GM23338 (cell line): ENCODE results near the gene PLA2G1B. TPM values are rescaled to one million over a fixed set of nuclear protein-coding genes. Genes with fewer than 3 reads are reported as not detected.
A peak's percentile ranks its signal among the peaks of the same experiment; 100 is the strongest.

Source experiments
- ATAC-seq: fragments of 200-7000 bp; cut with Tn5 transposase; 3 replicates; pipeline ENCODE4 v1.9.1; 2020
- DNase-seq: peaks from one replicate; pipeline ENCODE4 v3.0.0-alpha.2; 2015; ENCODE audit warnings: low spot score
- H2AFZ ChIP-seq: fragments of 200-600 bp; sonication (generic); 2 replicates; pipeline ENCODE4 v1.8.0; 2016; ENCODE audit warnings: antibody characterized with exemption, mild to moderate bottlenecking, moderate library complexity
- H3F3A ChIP-seq: fragments of 200-600 bp; sonication (generic); replicated peaks from 2 replicates; pipeline ENCODE4 v1.8.0; 2017; ENCODE audit warnings: antibody characterized with exemption, mixed run types, low read depth
- H3K27ac ChIP-seq: fragments of 200-600 bp; sonication (generic); 2 replicates; pipeline ENCODE4 v1.6.1; 2016; ENCODE audit warnings: low read depth
- H3K27me3 ChIP-seq: fragments of 200-600 bp; sonication (generic); 2 replicates; pipeline ENCODE4 v1.8.0; 2016; ENCODE audit warnings: mild to moderate bottlenecking, mixed run types, moderate library complexity; ENCODE audit not compliant: insufficient read depth
- H3K36me3 ChIP-seq: fragments of 200-600 bp; sonication (generic); 2 replicates; pipeline ENCODE4 v1.8.0; 2016; ENCODE audit warnings: mild to moderate bottlenecking; ENCODE audit not compliant: insufficient read depth
- H3K4me1 ChIP-seq: fragments of 200-600 bp; sonication (generic); 2 replicates; pipeline ENCODE4 v1.8.0; 2016; ENCODE audit warnings: mild to moderate bottlenecking, moderate library complexity; ENCODE audit not compliant: insufficient read depth
- H3K4me2 ChIP-seq: fragments of 200-600 bp; sonication (generic); 2 replicates; pipeline ENCODE4 v1.7.1; 2017; ENCODE audit warnings: mixed run types
- H3K4me3 ChIP-seq: fragments of 200-600 bp; sonication (generic); 2 replicates; pipeline ENCODE4 v1.6.1; 2016; ENCODE audit warnings: mixed run types
- H3K79me2 ChIP-seq: fragments of 200-600 bp; sonication (generic); replicated peaks from 2 replicates; pipeline ENCODE4 v1.8.0; 2017; ENCODE audit warnings: mild to moderate bottlenecking; ENCODE audit not compliant: insufficient read depth
- H3K9me2 ChIP-seq: fragments of 200-600 bp; sonication (generic); 2 replicates; pipeline ENCODE4 v1.8.0; 2017; ENCODE audit not compliant: insufficient read depth
- H4K20me1 ChIP-seq: fragments of 200-600 bp; sonication (generic); replicated peaks from 2 replicates; pipeline ENCODE4 v1.8.0; 2017; ENCODE audit warnings: mild to moderate bottlenecking; ENCODE audit not compliant: insufficient read depth
- H3K27ac Mint-ChIP-seq: 2 replicates; pipeline ENCODE4 v1.8.0; 2020; ENCODE audit warnings: inconsistent platforms, mild to moderate bottlenecking, moderate library complexity, mixed read lengths
- H3K27me3 Mint-ChIP-seq: 3 replicates; pipeline ENCODE4 v1.8.0; 2022; ENCODE audit warnings: low read depth, mild to moderate bottlenecking, moderate library complexity, mixed read lengths, inconsistent platforms; ENCODE audit not compliant: insufficient read depth, poor library complexity
- H3K36me3 Mint-ChIP-seq: 3 replicates; pipeline ENCODE4 v1.8.0; 2021; ENCODE audit warnings: low read depth, mild to moderate bottlenecking, inconsistent platforms, moderate library complexity, mixed read lengths
- H3K4me1 Mint-ChIP-seq: 3 replicates; pipeline ENCODE4 v1.8.0; 2020; ENCODE audit warnings: mild to moderate bottlenecking, inconsistent platforms, mixed read lengths
- H3K4me3 Mint-ChIP-seq: 3 replicates; pipeline ENCODE4 v1.8.0; 2021; ENCODE audit warnings: moderate library complexity, mild to moderate bottlenecking, inconsistent platforms, mixed read lengths
- H3K9me3 Mint-ChIP-seq: 3 replicates; pipeline ENCODE4 v1.8.0; 2020; ENCODE audit warnings: moderate library complexity, mild to moderate bottlenecking, inconsistent platforms, mixed read lengths
- CREB1 ChIP-seq: fragments of 250-450 bp; sonication (Bioruptor Pico); IDR thresholded peaks from 2 replicates; pipeline ENCODE4 v1.5.0; 2020; ENCODE audit warnings: low read depth, mild to moderate bottlenecking, moderate library complexity
- STAT1 ChIP-seq: IDR thresholded peaks from one replicate; pipeline ENCODE4 v1.6.1; 2016; ENCODE audit warnings: antibody characterized with exemption; ENCODE audit not compliant: unreplicated experiment
- polyA plus RNA-seq: library from polyadenylated mRNA; unstranded; fragments of >200 nt; fragmentation: Nextera tagmentation; extraction: Ambion mirVana; gene quantifications from 2 replicates; pipeline ENCODE4 v1.2.1, GENCODE V29; 2016
- total RNA-seq: library from RNA; depleted of rRNA; stranded (reverse); fragments of >200 nt; shearing (Covaris generic); gene quantifications from 2 replicates; pipeline ENCODE4 v1.2.3, GENCODE V29; 2014
- TF ChIP-seq, protein P1 (sequence below): IDR thresholded peaks from 2 replicates; pipeline ENCODE4 v1.6.1; 2016; ENCODE audit warnings: antibody characterized with exemption
- TF ChIP-seq, protein P2 (sequence below), 2 experiments: fragments of 200-600 bp in 1 of 2; sonication (generic) in 1 of 2; conservative IDR thresholded peaks; 2 replicates each; pipeline versions ENCODE4 v1.5.1 to v1.6.1; 2016 to 2017; ENCODE audit warnings: antibody characterized with exemption in 2 of 2, low read depth in 2 of 2, mild to moderate bottlenecking in 2 of 2, moderate library complexity in 1 of 2

Gene PLA2G1B
- total and polyA plus RNA-seq, 2 experiments from 2014 or later: not detected

GRCh38 chr12:120367924-120368788 lies 40.6 kb upstream of the PLA2G1B start:
- H3K79me2 ChIP-seq: 0 out of 2 replicates have a peak, but pooled peaks cover 7% of the 10 kb centered on the region
- H3F3A ChIP-seq: peaks cover 26% of the 10 kb centered on the region
- peak overlapping the region; percentile 99 for H3K4me2 ChIP-seq
- H3K4me3 Mint-ChIP-seq: peak overlapping the region; percentile 88
- H3K27me3 Mint-ChIP-seq: peaks cover 31% of the 10 kb centered on the region
- ATAC-seq: peak; percentile 26
- H3K36me3 ChIP-seq: no peaks in the 10 kb centered on the region
- no peaks in the 10 kb centered on the region for H3K9me2 ChIP-seq
- peaks cover 54% of the 10 kb centered on the region for H3K27me3 ChIP-seq
- no peak overlapping the region for H3K27ac ChIP-seq
- peaks cover 41% of the 10 kb centered on the region for H3K36me3 Mint-ChIP-seq
- no peaks in the 10 kb centered on the region; the same call in 2 of the 3 replicates for H3K9me3 Mint-ChIP-seq
- H3K4me1 Mint-ChIP-seq: peaks cover 67% of the 10 kb centered on the region
- H3K4me3 ChIP-seq: peak overlapping the region; percentile 79
- peak; percentile 64 for DNase-seq
- no peak overlapping the region for H2AFZ ChIP-seq
- TF ChIP-seq CREB1 (no peak), STAT1 (no peak)
- H3K4me1 ChIP-seq: peaks cover 40% of the 10 kb centered on the region
- peaks cover 9% of the 10 kb centered on the region; the same call in 1 of the 2 replicates for H4K20me1 ChIP-seq
- H3K27ac Mint-ChIP-seq: no peak overlapping the region

GRCh38 chr12:120367233-120367923 lies 39.8 kb upstream of the PLA2G1B start:
- 0 out of 2 replicates have a peak, but pooled peaks cover 7% of the 10 kb centered on the region for H3K79me2 ChIP-seq
- Mint-ChIP-seq H3K4me1 (peaks cover 72% of the 10 kb centered on the region), H3K36me3 (peaks cover 49% of the 10 kb centered on the region), H3K4me3 (peak overlapping the region; percentile 88), H3K27ac (peak overlapping the region; percentile 63; the same call in 1 of the 2 replicates), H3K27me3 (peaks cover 36% of the 10 kb centered on the region), H3K9me3 (no peaks in the 10 kb centered on the region; the same call in 2 of the 3 replicates)
- H3K27ac ChIP-seq: no peak overlapping the region
- H2AFZ ChIP-seq: no peak overlapping the region
- no peaks in the 10 kb centered on the region for H3K36me3 ChIP-seq
- H3K27me3 ChIP-seq: peaks cover 46% of the 10 kb centered on the region
- H3F3A ChIP-seq: peaks cover 29% of the 10 kb centered on the region
- H3K9me2 ChIP-seq: no peaks in the 10 kb centered on the region
- peak overlapping the region; percentile 79 for H3K4me3 ChIP-seq
- H4K20me1 ChIP-seq: peaks cover 9% of the 10 kb centered on the region; the same call in 1 of the 2 replicates
- TF ChIP-seq, protein P1, sequence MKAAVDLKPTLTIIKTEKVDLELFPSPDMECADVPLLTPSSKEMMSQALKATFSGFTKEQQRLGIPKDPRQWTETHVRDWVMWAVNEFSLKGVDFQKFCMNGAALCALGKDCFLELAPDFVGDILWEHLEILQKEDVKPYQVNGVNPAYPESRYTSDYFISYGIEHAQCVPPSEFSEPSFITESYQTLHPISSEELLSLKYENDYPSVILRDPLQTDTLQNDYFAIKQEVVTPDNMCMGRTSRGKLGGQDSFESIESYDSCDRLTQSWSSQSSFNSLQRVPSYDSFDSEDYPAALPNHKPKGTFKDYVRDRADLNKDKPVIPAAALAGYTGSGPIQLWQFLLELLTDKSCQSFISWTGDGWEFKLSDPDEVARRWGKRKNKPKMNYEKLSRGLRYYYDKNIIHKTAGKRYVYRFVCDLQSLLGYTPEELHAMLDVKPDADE: no peak
- TF ChIP-seq, protein P2, sequence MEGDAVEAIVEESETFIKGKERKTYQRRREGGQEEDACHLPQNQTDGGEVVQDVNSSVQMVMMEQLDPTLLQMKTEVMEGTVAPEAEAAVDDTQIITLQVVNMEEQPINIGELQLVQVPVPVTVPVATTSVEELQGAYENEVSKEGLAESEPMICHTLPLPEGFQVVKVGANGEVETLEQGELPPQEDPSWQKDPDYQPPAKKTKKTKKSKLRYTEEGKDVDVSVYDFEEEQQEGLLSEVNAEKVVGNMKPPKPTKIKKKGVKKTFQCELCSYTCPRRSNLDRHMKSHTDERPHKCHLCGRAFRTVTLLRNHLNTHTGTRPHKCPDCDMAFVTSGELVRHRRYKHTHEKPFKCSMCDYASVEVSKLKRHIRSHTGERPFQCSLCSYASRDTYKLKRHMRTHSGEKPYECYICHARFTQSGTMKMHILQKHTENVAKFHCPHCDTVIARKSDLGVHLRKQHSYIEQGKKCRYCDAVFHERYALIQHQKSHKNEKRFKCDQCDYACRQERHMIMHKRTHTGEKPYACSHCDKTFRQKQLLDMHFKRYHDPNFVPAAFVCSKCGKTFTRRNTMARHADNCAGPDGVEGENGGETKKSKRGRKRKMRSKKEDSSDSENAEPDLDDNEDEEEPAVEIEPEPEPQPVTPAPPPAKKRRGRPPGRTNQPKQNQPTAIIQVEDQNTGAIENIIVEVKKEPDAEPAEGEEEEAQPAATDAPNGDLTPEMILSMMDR (conservative IDR thresholded peaks at IDR 0.05; ENCODE audit: low read depth in 2 of 2): peak; percentile 80 to 90
- peak; percentile 20 for ATAC-seq
- peak overlapping the region; percentile 99 for H3K4me2 ChIP-seq
- peak; percentile 85 for DNase-seq
- H3K4me1 ChIP-seq: peaks cover 46% of the 10 kb centered on the region
